ENCODE measurements around the gene FBXO34.

FBXO34 gene

DNA sequence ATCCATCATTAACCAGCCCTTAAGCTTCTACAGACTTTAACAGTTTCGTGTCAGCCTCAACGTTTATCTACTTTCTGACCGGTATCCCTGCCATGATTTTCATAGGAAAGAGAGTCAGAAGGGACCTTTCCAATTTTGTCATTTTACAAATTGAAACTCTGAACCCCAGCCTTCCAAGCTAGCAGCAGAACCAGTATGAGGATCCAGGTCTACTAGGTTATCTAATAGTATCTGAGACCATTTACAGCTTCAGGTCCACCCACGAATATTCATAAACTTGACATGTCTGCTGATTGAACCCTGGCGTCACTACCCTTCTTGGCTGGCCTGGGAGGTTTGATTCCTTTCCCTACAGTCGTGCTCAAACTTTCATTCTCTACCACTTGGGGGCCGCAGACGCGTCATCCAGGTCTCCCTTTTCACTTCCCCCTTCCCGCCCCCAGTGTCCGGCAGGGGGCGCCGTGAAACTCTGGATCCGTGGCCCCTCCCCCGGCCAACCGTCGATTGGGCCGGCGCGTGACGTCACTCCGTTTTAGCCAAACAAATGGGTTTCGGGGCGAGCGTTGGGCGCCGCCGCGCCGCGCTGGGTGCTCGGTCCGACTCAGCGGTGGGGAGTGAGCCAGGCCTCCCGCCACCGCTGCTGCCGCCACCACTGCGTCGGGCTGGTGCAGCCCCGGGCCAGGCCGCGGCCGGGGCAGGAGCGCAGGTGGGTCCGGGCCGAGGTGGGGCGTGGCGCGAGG, at the start of gene FBXO34:
Gene FBXO34, plus strand, starts transcription at position 590 of the 740 bp plus-strand sequence. CDS start 78,970 bp downstream, outside the sequence.
- DNase-seq (ENCODE audit: insufficient read length, low spot score) (peak; percentile 99), FAIRE-seq (peak; percentile 100)

DNA sequence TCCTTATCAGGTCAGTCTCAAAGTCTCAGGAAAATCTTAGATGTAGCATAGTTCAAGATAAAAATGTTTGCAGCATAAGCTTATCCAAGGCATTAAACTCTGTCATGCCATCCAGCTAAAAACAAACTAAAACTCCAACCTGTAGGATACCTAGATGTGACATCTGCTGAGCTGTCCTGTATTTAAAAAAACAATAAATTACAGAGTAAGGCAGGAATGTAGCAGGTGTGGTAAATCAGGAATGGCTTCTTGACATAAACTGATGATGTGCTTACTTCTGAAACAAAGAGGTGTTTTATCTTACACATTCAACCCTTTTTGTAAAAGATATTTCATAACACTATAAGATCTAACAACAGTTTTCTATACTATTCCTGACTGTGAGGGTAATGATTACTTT, 49.3 kb upstream of the FBXO34 start:
- FAIRE-seq (no peak), DNase-seq (ENCODE audit: insufficient read length, low spot score) (no peak)

GRCh38 chr14:55223364-55223763, 47.9 kb upstream of the FBXO34 start:
- DNase-seq (ENCODE audit: insufficient read length, low spot score) = no peak
- no peak for FAIRE-seq

GRCh38 chr14:55228261-55228660, 43.0 kb upstream of the FBXO34 start:
- DNase-seq (ENCODE audit: insufficient read length, low spot score) (no peak), FAIRE-seq (no peak)

- DNase-seq (ENCODE audit: insufficient read length, low spot score) = no peak
- FAIRE-seq = no peak
These were observed 37.6 kb upstream of the FBXO34 start for GRCh38 chr14:55233591-55233990.

DNA sequence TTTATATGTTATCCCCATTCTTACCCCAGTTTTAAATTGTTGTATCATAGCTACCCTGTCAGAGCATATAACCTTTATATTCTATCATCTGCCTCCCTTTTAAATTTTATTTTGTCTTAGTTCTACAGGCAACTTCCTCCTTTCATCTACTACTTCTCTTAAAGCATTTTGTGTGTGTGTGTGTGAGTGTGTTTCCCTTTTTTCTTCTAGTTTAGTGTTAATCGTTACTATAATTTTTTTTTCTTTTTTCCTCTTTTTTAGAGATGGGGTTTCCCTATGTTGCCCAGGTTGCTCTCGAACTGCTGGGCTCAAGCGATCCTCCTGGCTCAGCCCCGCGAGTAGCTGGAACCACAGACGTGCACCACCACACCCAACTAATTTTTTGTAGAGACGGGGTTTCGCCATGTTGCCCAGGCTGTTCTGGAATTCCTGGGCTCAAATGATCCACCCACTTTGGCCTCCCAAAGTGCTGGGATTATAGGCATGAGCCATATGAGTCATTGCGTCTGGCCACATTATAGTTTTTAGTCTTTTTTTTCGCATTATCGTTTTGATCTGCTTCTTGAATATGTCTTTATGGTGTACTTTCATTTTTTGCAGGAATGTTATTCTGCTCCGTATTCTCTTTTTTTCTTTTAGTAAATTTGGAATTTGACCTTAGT, 33.1 kb upstream of the FBXO34 start:
- peak; percentile 13 for FAIRE-seq

DNA sequence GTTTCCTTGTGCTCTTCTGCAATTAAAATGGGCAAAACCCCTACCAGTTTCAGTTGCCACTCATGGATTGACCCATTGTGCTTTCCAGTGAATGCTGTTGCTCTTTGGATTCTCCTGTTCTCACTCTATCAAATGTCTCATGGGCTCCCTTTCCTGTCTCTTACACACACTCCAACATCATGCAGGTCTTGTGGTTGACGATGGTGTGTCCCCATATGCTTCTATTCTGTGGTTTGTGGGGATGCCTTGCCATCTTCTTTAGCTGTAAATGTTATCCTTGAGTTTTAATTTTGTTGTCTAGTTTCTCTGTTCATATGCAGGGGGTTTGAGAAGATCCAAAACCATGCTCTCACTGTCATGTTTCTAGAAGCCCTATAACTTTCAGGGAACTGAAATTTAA, 31.9 kb upstream of the FBXO34 start:
- DNase-seq (ENCODE audit: insufficient read length, low spot score) = no peak
- FAIRE-seq = peak; percentile 55

More for the DNA sequence above, 33.1 kb upstream of the FBXO34 start:
- DNase-seq (ENCODE audit: insufficient read length, low spot score) = no peak

GRCh38 chr14:55240526-55241178, 30.6 kb upstream of the FBXO34 start:
- peak; percentile 73 for FAIRE-seq

DNA sequence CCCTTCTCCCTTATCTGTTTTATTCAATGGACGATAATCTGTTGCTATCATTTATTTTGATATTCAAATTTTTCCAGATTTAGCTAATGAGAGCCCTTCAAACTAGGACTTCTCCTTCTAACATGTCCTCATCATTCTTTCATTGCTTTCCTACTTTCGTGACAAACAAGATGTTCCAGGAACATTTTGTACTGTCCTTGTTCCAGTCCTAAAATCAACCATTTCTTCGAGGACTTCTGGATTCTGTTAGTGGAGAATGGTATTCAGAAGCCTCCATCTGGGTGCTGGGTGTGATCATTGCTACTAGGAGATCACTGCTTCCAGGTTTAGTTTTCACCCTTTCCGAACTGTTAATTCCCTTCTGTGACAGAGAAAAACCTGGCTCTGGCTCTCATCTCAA, 29.5 kb upstream of the FBXO34 start:
- DNase-seq (ENCODE audit: insufficient read length, low spot score) (no peak), FAIRE-seq (no peak)

More at GRCh38 chr14:55240526-55241178, 30.6 kb upstream of the FBXO34 start:
- DNase-seq (ENCODE audit: insufficient read length, low spot score) = no peak

DNA sequence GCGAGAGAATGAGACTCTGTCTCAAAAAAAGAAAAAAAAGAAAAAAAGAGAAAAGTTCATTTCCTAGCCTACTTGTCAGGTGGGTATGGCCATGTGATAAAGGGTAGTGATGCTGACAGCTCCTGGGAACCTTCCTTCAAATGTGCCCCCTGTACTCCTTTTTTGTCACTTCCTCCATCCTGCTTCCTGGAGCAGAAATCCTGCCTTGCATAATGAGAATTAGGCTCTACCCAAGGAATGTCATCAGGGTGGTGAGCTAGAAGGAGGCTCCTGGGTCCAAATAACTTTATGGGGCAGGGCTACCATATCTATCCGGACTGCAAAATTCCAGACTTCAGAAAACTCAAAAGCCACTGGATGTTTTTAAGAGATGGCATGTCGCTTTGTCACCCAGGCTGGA, 27.8 kb upstream of the FBXO34 start:
- DNase-seq (ENCODE audit: insufficient read length, low spot score) (no peak), FAIRE-seq (no peak)

GRCh38 chr14:55243813-55244212, 27.4 kb upstream of the FBXO34 start:
- FAIRE-seq = peak; percentile 66
- no peak for DNase-seq (ENCODE audit: insufficient read length, low spot score)

DNA sequence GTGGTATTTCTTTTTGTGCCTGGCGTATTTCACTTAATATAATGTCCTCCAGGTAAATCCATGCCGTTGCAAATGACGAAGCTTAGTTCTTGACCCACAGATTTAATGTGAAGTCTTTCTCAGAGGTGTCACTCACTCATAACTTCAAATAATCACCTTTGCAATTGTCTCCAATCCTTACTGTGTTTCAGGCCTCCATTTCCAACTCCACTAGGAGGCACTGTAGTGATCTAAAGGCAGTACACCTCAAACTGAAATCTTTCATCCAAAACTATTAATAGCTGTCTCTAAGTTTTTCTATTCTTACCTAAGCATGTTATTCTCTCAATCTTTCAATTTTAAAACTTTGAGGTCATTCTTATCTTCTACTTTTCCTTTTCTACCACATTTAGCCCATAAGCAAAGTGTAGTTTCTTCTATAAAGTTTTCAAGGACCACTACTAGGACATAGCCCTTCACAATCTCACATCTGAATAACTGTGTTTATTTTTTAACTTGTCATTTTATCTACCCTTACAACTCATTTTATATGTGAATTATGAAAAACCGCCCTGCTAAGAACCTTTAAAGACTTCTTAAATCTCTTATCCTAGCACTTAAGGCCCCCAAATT, 25.5 kb upstream of the FBXO34 start:
- DNase-seq (ENCODE audit: insufficient read length, low spot score) = peak; percentile 50
- peak; percentile 94 for FAIRE-seq

GRCh38 chr14:55248411-55248810, 22.8 kb upstream of the FBXO34 start:
- peak; percentile 57 for FAIRE-seq
- DNase-seq (ENCODE audit: insufficient read length, low spot score) = no peak

GRCh38 chr14:55249423-55249822, 21.8 kb upstream of the FBXO34 start:
- FAIRE-seq = peak; percentile 86
- DNase-seq (ENCODE audit: insufficient read length, low spot score) = peak; percentile 54

GRCh38 chr14:55253276-55253675, 17.9 kb upstream of the FBXO34 start:
- FAIRE-seq = no peak

GRCh38 chr14:55254581-55254980, 16.6 kb upstream of the FBXO34 start:
- FAIRE-seq (no peak), DNase-seq (ENCODE audit: insufficient read length, low spot score) (no peak)

More at GRCh38 chr14:55253276-55253675, 17.9 kb upstream of the FBXO34 start:
- no peak for DNase-seq (ENCODE audit: insufficient read length, low spot score)

DNA sequence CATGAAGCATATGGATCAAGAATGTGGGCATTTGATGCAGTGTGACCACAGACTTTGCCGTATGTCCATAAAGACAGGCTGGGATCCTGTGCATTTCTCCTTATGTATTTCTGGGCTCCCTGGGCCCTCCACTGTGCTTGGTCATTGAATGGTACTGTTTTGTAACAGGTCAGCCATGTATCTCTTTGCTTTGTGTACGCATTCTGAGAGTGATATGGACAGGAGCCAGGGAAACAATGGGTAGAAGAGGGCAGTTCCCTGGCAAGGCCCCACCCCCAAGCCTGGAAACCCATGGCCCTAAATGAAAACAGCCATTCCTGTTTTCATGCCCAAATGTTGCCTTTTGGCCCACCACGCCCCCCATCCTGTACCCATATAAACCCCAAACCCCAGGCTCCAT, 15.2 kb upstream of the FBXO34 start:
- FAIRE-seq = no peak
- no peak for DNase-seq (ENCODE audit: insufficient read length, low spot score)

DNA sequence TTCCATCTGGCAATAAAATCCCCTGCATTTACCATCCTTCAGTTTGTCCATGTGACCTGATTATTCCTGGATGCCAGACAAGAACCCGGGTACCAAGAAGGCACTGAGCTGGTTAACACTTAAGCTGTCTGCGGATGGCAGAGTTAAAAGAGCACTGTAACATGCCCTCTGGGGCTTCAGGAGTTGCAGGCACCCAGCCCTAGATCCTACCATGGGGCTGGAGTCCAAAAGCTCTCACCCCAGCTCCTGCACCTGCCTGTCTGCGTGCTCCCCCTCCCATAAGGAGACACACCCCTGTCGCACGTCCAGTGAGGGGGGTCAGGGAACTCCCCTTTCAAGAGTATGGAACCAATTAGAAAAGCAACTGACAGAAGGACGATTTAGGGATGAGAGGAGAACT, 14.6 kb upstream of the FBXO34 start:
- FAIRE-seq (no peak), DNase-seq (ENCODE audit: insufficient read length, low spot score) (no peak)

DNA sequence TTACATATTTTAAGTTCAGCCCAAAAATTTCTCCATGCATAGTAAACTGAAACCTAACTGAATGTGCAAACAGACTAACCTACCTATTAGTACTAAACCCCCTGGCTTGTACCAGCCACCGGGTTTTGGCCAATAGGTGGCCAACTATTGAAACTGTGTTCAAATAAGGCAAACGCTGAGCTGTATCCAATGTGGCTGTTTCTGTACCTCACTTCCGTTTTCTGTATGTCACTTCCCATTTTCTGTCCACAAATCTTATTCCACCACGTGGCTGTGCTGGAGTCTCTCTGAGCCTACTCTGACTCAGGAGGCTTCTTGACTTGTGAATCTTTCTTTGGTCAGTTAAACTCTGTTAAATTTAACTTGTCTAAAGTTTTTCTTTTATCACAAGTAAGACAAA, 6.0 kb upstream of the FBXO34 start:
- no peak for DNase-seq (ENCODE audit: insufficient read length, low spot score)
- FAIRE-seq = peak; percentile 86

- FAIRE-seq = peak; percentile 64
These were observed 3.4 kb upstream of the FBXO34 start for GRCh38 chr14:55267820-55268219.

More at GRCh38 chr14:55267820-55268219, 3.4 kb upstream of the FBXO34 start:
- DNase-seq (ENCODE audit: insufficient read length, low spot score) = no peak
